HepG2 (cell line): ENCODE results near the gene CLEC16A.

Source experiments
- ESRRA ChIP-seq: sonication (generic); formaldehyde crosslinking; IDR thresholded peaks from 2 replicates; pipeline ENCODE4 v1.5.1; 2020; ENCODE audit warnings: mild to moderate bottlenecking, low read depth, missing genetic modification reagents
- MEF2D ChIP-seq: sonication (generic); formaldehyde crosslinking; IDR thresholded peaks from 2 replicates; pipeline ENCODE4 v1.5.1; 2020; ENCODE audit warnings: mild to moderate bottlenecking, missing genetic modification reagents
- POLR2A ChIP-seq, 2 experiments: IDR thresholded peaks; 2 replicates each; pipeline ENCODE4 v1.6.1; 2011; ENCODE audit warnings: low read depth in 2 of 2, low read length in 2 of 2, mild to moderate bottlenecking in 1 of 2, moderate library complexity in 1 of 2; ENCODE audit not compliant: insufficient read depth in 1 of 2
- SMAD1 ChIP-seq: sonication (generic); formaldehyde crosslinking; IDR thresholded peaks from 2 replicates; pipeline ENCODE4 v1.4.0; 2020; ENCODE audit warnings: missing genetic modification reagents, low read depth, mild to moderate bottlenecking, borderline replicate concordance
- ZFP36 ChIP-seq: fragments of 150-350 bp; IDR thresholded peaks from 2 replicates; pipeline ENCODE4 v1.6.1; 2018; ENCODE audit warnings: borderline replicate concordance, low read length, low read depth; ENCODE audit not compliant: partially characterized antibody
- TF ChIP-seq, protein P1 (sequence below): sonication (generic); formaldehyde crosslinking; IDR thresholded peaks from 2 replicates; pipeline ENCODE4 v1.5.0; 2020; ENCODE audit warnings: mild to moderate bottlenecking, missing genetic modification reagents, moderate library complexity
- TF ChIP-seq, protein P2 (sequence below): sonication (generic); formaldehyde crosslinking; IDR thresholded peaks from 2 replicates; pipeline ENCODE4 v1.4.0; 2020; ENCODE audit warnings: mild to moderate bottlenecking, missing genetic modification reagents

DNA sequence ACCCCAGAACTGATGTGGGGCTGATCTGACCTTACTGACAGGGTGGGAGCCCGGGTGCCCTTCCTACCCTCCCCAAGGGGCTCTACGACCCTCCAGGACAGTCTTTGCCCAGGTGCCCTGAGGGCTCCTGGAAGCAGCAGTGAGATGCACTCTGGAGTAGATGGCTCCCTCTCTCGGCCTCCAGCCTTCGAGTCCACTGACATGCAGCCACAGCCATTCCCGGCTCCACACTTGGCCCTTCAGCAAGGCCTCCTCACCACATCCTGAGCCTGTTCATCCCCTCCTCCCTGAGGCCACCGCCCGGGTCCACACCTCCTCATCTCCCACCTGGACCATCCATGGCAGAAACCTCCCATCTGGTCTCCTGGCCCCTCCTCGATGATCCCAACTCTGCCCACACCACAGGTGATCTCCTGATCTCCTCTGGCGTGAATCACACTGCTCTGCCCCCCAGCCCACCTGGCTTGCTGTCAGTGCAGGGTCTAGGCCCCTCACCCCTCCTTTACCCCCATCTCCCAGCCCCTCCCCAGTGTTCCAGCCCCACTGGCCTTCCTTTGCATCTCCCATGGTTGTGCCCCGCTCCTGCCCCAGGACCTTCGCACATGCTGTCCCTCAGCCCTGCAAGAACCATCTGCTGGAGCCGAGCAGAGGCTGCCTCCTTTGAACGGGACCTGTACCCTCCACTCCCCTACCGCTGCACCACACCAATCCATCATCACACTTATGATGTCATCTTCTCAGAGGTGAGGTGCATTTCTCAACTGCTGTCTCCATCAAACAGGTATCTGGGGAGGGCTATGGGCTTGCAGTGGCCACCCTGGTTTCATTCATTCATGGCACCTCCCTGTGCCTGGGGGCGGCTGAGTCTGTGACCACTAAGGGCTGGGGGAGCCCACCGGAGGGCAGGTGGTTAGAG, 267.0 kb downstream of the CLEC16A start:
- TF ChIP-seq, protein P1, sequence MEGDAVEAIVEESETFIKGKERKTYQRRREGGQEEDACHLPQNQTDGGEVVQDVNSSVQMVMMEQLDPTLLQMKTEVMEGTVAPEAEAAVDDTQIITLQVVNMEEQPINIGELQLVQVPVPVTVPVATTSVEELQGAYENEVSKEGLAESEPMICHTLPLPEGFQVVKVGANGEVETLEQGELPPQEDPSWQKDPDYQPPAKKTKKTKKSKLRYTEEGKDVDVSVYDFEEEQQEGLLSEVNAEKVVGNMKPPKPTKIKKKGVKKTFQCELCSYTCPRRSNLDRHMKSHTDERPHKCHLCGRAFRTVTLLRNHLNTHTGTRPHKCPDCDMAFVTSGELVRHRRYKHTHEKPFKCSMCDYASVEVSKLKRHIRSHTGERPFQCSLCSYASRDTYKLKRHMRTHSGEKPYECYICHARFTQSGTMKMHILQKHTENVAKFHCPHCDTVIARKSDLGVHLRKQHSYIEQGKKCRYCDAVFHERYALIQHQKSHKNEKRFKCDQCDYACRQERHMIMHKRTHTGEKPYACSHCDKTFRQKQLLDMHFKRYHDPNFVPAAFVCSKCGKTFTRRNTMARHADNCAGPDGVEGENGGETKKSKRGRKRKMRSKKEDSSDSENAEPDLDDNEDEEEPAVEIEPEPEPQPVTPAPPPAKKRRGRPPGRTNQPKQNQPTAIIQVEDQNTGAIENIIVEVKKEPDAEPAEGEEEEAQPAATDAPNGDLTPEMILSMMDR (CRISPR knock-in tag) = peak; percentile 75
- TF ChIP-seq, protein P2, sequence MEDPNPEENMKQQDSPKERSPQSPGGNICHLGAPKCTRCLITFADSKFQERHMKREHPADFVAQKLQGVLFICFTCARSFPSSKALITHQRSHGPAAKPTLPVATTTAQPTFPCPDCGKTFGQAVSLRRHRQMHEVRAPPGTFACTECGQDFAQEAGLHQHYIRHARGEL (CRISPR knock-in tag) = no peak
- TF ChIP-seq SMAD1 (no peak), POLR2A (IDR thresholded peaks at IDR 0.05; ENCODE audit: insufficient read depth in 1 of 2, low read depth in 2 of 2, low read length in 2 of 2) (no peak), ESRRA (CRISPR knock-in tag) (no peak), MEF2D (CRISPR knock-in tag) (no peak), ZFP36 (no peak)
